Measurements from ENCODE around the gene OSBPL5. TPM values are rescaled to one million over a fixed set of nuclear protein-coding genes. Genes with fewer than 3 reads are reported as not detected.

OSBPL5 gene
- total and polyA plus RNA-seq, 2 of the 4 experiments (the other 2 are of a cell fraction) = 14.9 to 22.3 TPM

DNA sequence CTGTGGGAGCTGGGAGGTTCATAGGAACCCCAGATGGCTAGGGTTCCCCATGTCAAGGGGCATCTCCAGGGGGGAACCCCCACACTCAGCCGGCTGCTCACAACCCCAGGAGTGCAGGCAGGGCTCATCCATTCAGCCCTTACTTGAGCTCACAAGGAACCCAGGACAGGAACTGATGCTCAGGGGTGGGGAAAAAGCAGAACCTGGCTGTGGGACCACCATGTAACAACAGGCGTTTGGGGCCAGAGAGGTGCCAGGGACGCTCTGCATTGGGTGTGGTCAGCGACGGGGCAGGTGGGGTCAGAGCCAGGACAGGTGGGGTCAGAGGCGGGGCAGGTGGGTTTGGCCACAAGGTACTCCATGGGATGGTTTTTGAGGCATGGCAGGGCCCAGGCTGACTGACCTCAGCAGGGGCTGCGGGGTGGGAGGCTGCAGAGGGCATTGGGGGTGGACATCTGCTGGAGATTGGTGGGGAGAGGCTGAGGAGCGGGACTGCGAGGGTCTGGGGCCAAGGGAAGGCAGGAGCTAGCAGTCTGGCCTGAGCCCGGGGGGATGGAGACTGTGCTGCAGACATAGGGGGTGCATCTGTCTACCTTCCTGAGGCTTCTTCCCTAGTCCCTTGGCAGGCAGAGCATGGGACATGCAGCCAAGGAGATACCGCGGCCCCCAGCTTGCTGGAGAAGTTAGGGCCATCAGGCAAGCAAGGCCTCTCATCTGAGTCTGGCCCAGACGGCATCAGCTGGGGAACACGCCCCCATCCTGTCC lies 73.8 kb downstream of the OSBPL5 start (continued):
- TF ChIP-seq, protein P1, sequence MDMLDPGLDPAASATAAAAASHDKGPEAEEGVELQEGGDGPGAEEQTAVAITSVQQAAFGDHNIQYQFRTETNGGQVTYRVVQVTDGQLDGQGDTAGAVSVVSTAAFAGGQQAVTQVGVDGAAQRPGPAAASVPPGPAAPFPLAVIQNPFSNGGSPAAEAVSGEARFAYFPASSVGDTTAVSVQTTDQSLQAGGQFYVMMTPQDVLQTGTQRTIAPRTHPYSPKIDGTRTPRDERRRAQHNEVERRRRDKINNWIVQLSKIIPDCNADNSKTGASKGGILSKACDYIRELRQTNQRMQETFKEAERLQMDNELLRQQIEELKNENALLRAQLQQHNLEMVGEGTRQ (IDR thresholded peaks at IDR 0.05; ENCODE audit: low read depth, low read length) = no peak
- TF ChIP-seq NFE2L2 (IDR thresholded peaks at IDR 0.05; ENCODE audit: low read depth, low read length) (no peak), POLR2A (IDR thresholded peaks at IDR 0.05; ENCODE audit: low read depth, low read length) (no peak), RFX5 (IDR thresholded peaks at IDR 0.05; ENCODE audit: low read depth, low read length) (no peak), MAFK (IDR thresholded peaks at IDR 0.05; ENCODE audit: low read depth, low read length) (no peak)
- TF ChIP-seq, protein P2, sequence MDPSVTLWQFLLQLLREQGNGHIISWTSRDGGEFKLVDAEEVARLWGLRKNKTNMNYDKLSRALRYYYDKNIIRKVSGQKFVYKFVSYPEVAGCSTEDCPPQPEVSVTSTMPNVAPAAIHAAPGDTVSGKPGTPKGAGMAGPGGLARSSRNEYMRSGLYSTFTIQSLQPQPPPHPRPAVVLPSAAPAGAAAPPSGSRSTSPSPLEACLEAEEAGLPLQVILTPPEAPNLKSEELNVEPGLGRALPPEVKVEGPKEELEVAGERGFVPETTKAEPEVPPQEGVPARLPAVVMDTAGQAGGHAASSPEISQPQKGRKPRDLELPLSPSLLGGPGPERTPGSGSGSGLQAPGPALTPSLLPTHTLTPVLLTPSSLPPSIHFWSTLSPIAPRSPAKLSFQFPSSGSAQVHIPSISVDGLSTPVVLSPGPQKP (IDR thresholded peaks at IDR 0.05; ENCODE audit: borderline replicate concordance, low read depth, low read length) = no peak

Data from IMR-90 (cell line).